GM06990 (cell line): ENCODE results near the gene C1orf35.

Experiments used
- DNase-seq: peaks from one replicate; pipeline ENCODE4 v3.0.0-alpha.2; 2011; ENCODE audit not compliant: insufficient read length; ENCODE audit errors: extremely low read depth
- H3K27me3 ChIP-seq: replicated peaks from 2 replicates; pipeline ENCODE4 v1.6.0; 2011; ENCODE audit warnings: low read length; ENCODE audit not compliant: control insufficient read depth, insufficient read depth
- H3K36me3 ChIP-seq: 2 replicates; pipeline ENCODE4 v1.5.1; 2011; ENCODE audit warnings: low read length; ENCODE audit not compliant: control insufficient read depth, insufficient read depth
- H3K4me3 ChIP-seq: replicated peaks from 2 replicates; pipeline ENCODE4 v1.5.1; 2011; ENCODE audit warnings: low read depth, mild to moderate bottlenecking, control low read depth, low read length
- TF ChIP-seq, protein P1 (sequence below): IDR thresholded peaks from 2 replicates; pipeline ENCODE4 v1.5.1; 2011; ENCODE audit warnings: low read length, control low read depth, mild to moderate bottlenecking, inconsistent platforms; ENCODE audit not compliant: insufficient read depth, poor library complexity, severe bottlenecking

C1orf35 gene

DNA sequence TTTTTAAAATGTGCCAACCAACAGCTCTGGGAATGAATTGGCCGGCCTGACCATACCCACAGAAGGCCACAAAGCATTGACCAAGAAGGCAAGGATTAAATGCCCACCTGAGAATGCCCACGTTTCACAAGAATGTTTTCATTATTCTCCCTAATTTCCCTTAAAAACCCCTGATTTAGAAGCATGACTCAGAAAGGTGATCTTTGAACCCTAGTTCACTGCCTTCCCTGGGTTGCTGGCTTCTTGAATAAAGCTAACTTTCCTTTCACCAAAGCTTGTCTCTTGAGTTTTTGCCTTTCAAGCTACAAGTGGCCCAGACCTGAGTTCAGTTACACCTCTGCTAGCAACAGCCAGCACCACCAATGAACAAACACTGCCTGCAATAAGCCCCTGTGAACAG, 20.4 kb upstream of the C1orf35 start:
- Histone ChIP-seq H3K36me3 (no peaks in the 10 kb centered on the region), H3K27me3 (no peaks in the 10 kb centered on the region), H3K4me3 (no peak overlapping the region)
- TF ChIP-seq, protein P1, sequence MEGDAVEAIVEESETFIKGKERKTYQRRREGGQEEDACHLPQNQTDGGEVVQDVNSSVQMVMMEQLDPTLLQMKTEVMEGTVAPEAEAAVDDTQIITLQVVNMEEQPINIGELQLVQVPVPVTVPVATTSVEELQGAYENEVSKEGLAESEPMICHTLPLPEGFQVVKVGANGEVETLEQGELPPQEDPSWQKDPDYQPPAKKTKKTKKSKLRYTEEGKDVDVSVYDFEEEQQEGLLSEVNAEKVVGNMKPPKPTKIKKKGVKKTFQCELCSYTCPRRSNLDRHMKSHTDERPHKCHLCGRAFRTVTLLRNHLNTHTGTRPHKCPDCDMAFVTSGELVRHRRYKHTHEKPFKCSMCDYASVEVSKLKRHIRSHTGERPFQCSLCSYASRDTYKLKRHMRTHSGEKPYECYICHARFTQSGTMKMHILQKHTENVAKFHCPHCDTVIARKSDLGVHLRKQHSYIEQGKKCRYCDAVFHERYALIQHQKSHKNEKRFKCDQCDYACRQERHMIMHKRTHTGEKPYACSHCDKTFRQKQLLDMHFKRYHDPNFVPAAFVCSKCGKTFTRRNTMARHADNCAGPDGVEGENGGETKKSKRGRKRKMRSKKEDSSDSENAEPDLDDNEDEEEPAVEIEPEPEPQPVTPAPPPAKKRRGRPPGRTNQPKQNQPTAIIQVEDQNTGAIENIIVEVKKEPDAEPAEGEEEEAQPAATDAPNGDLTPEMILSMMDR, result no peak
- DNase-seq, result no peak

DNA sequence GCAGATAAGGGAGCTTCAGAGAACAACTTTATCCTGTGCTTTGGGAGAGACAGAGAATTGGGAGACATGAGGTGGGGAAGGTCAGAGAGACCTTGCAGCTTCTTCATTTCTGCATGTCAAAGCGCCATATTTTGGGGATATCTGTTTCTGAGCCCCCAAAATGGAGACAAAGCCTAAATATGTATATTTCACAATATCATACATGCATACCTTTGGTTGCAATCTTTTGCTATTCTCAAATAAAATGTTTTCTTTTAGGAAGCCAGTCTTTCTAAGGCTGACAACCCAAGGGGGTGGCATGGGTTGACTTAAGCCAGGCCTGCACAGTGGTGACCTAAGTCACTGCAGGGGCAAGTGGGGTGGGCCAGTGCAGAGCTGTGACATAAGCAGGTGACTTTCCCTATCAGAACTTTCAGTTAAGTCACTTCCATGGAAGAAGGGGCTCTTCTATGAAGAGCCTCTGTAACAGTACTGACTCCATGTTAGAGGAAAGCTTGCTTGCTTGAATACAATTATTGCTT, 19.9 kb upstream of the C1orf35 start:
- DNase-seq, result no peak
- no peaks in the 10 kb centered on the region for H3K36me3 ChIP-seq
- TF ChIP-seq, protein P1, result no peak
- no peak overlapping the region for H3K4me3 ChIP-seq
- H3K27me3 ChIP-seq, result no peaks in the 10 kb centered on the region

DNA sequence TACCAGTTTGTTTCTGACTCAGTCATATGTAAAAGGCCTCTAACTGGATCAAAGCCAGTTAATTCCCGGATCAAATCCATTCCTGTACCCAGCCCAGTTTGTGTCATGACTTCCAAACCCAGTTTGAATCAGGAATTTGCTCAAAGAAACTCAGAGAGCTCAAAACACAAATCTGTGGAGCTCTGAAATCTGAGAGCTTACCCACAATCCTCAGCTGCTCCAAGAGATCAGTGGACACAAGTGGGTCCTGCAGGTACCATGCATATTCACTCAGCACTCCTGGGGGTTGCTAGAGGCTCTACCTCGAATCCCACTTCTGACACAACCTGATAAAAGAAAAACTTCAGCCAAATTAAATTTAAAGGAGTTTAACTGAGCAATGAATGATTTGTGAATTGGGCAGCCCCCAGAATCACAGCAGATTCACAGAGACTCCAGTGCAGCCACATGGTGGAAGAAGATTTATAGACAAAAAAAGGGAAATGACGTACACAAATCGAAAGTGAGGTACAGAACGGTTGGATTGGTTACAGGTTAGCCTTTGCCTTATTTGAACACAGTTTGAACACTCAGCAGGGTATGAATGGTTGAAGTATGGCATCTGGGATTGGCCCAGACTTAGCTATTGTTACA, 17.8 kb upstream of the C1orf35 start:
- TF ChIP-seq, protein P1, result no peak
- DNase-seq, result no peak
- Histone ChIP-seq H3K36me3 (no peaks in the 10 kb centered on the region), H3K4me3 (no peak overlapping the region), H3K27me3 (no peaks in the 10 kb centered on the region)

DNA sequence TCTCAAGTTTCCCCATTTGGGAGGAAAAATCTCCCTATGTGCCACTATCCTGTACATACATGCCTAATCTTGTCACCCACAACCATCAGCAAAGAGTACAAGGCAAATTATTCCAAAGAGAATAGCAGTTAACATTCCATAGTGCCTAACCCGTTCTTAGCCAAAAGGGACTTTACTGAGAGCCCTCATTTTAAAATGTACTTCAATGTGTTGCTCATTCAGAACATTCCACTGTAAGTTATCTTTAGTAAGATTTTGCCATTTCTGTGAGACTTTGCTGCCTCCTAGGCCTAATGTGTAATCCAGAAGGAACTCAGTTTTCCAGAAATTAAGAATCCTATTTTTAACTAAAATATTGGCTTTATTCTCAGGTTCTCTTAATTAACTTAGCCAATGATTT, 17.2 kb upstream of the C1orf35 start:
- H3K4me3 ChIP-seq, result no peak overlapping the region

DNA sequence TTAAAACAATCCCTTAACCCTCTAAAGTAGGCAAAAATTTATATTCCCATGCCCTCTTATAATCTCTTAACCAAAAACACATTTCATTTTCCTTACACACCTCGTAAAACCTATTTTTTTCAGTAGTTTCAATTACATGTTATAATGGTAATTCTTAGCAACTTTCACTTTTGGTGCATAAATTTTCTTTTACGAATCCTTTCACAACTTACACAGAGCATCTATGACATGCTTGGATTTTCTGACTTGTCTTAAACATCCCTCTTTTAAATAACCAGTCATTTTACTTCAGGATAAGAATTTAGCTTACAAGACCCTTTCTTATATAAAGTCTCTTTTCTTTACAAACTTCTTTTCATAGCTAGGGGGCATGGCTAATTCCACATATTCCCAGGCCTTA, 14.9 kb upstream of the C1orf35 start:
- Histone ChIP-seq H3K27me3 (no peaks in the 10 kb centered on the region), H3K4me3 (no peak overlapping the region), H3K36me3 (no peaks in the 10 kb centered on the region)
- DNase-seq, result no peak
- TF ChIP-seq, protein P1, result no peak

More for the DNA sequence above, 17.2 kb upstream of the C1orf35 start:
- TF ChIP-seq, protein P1, result no peak
- Histone ChIP-seq H3K36me3 (no peaks in the 10 kb centered on the region), H3K27me3 (no peaks in the 10 kb centered on the region)
- DNase-seq, result no peak
